Right lung (tissue), 5 donors: ENCODE results near the gene LRMDA. TPM values are rescaled to one million over a fixed set of nuclear protein-coding genes. Genes with fewer than 3 reads are reported as not detected.
"Not testable (repeated sequence)": the region's sequence is repeated elsewhere in the genome, so short reads cannot be mapped to it uniquely, and the experiment has no call there.

Experiments used
- DNase-seq, 2 donors: peaks; one replicate each; pipeline ENCODE4 v3.0.0-alpha.2; 2013
- polyA plus RNA-seq, 5 donors: library from polyadenylated mRNA; unstranded; fragments of 120-200 nt; gene quantifications; one replicate each; pipeline versions ENCODE4 v1.2.1 to v1.2.3, GENCODE V29; 2013; ENCODE audit warnings: inconsistent platforms in 1 of 5, low replicate concordance in 1 of 5; ENCODE audit not compliant: insufficient read length in 5 of 5, insufficient read depth in 1 of 5

Gene LRMDA
- polyA plus RNA-seq, 5 donors = 13.4 to 23.1 (median 19.1) TPM

DNA sequence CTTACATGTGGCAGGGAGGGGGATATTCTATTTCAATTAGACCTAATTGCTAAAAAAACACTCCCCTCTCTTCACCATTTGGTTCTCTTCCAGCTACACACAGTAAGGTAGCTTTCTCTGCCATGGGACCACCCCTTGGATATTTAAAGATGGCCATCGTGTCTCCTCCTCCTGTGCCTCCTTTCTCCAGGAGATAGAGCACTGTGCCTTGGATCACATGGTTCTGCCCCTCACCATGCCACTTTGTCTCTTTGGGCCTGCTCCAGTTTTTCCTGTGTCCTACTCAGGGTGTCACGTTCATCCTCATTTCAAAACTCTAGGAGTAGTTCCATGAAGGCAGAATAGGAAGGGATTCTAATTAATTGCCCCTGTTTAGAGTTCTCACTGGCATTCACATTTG lies 1146.0 kb downstream of the LRMDA start:
- no peak for DNase-seq

DNA sequence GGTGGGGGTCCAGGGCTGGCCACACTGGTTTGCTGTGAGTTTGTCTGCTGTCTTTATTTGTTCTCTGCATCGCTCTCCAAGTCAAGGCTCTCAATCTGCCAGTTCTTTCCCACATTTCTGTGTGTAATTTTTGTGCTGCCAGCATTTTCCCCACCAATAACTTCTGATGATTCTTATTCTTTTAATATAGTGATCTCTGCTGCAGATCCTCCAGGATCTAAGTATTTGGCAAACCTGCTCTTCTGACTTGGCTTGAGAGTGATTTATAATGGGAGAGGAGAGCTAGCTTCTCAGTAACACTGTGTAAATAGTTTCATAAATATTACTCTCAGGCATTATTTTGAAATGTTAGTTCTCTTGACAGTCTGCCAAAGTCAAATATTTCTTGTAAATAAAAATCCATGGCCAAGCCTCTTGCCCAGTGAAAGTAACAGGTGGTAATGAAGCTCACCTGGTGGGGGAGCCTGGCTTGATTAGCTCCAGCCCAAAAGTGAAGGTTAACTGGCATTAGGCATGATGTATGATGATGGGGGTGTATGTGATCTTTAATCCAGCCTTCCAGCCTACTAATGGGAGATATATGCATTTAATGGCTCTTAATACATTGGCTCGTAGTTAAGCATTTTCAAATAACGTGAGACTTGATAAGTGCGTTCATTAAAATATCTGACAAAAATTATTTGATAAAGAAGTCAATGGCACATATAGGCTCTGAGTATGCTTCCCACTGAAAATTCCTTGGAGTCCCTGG lies 1150.3 kb downstream of the LRMDA start:
- peak; percentile 43 to 75 for DNase-seq

GRCh38 chr10:76582531-76582930 lies 1151.1 kb downstream of the LRMDA start:
- peak in 1 of 2 donors; percentile 26 for DNase-seq

GRCh38 chr10:76583711-76584161 lies 1152.3 kb downstream of the LRMDA start:
- DNase-seq = peak in 1 of 2 donors; percentile 36

DNA sequence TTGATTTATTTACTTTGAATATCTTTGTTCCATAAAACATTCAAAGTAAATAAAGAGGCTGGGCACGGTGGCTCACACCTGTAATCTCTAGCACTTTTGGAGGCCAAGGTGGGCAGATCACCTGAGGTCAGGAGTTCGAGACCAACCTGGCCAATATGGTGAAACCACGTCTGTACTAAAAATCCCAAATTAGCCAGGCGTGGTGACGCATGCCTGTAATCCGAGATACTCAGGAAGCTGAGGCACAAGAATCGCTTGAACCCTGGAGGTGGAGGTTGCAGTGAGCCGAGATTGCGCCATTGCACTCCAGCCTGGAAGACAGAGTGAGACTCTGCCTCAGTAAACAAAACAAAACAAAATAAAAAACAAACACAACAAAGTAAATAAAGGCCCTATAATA lies 1153.0 kb downstream of the LRMDA start:
- not testable (repeated sequence) for DNase-seq

Other genes starting within 250 kb of the LRMDA start
- gene VDAC2, start 220.8 kb upstream of the LRMDA start, polyA plus RNA-seq = 100 to 1,000 TPM; 163 to 177 (median 169) TPM
- 1 to 10 TPM; 2.2 to 5.7 (median 4.3) TPM for gene COMTD1, start 195.7 kb upstream of the LRMDA start, polyA plus RNA-seq
- 10 to 100 TPM; 37.1 to 76.2 (median 49.6) TPM for gene ZNF503, start 29.9 kb upstream of the LRMDA start, polyA plus RNA-seq